T47D (cell line): ENCODE data around the gene NPIPB8.
"Not testable (repeated sequence)": the region's sequence is repeated elsewhere in the genome, so short reads cannot be mapped to it uniquely, and the experiment has no call there.

Experiments used
- DNase-seq, 2 experiments: peaks; one replicate each; pipeline versions ENCODE4 v3.0.0 to v3.0.0-alpha.2; 2011 to 2012; ENCODE audit warnings: low read depth in 1 of 2, low spot score in 1 of 2
- in situ Hi-C: cut with HindIII; loops from 2 replicates; pipeline ENCODE4 v1.10.0; 2016; ENCODE audit warnings: low sequenced_read_pairs, low pct_unique_long_range_greater_than_20kb

Gene NPIPB8

GRCh38 chr16:28693257-28693950 is 55.5 kb downstream of the NPIPB8 start:
- in situ Hi-C loops, DNase-seq: not testable (repeated sequence)

- DNase-seq, in situ Hi-C loops: not testable (repeated sequence)
Measured at GRCh38 chr16:28699792-28700191, 61.9 kb downstream of the NPIPB8 start.

DNA sequence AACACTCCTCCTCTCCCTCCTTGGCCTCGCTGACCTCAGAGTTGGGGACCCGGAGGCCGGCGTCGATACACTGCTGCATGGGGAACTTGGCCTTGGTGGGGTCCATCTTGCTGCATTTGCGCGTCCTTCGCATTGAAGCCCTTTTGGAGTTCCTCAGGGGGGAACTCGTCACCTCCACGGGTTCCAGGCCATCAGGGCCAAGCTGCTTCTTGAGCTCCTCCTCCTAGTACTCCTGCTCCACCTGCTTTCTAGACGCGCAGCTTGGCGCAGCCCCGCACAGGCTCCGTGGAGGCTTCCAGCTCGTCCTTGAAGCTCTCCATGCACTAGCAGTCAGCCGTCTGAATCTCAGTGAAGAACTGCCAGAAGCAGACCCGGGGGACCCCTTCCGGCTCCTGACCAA is 62.5 kb downstream of the NPIPB8 start:
- in situ Hi-C loops, DNase-seq: not testable (repeated sequence)

GRCh38 chr16:28701384-28701783 is 63.5 kb downstream of the NPIPB8 start:
- DNase-seq, in situ Hi-C loops: not testable (repeated sequence)

GRCh38 chr16:28704246-28704645 is 66.4 kb downstream of the NPIPB8 start:
- in situ Hi-C loops, DNase-seq: not testable (repeated sequence)
